ENCODE results near the gene PITPNM3.
A peak's percentile ranks its signal among the peaks of the same experiment; 100 is the strongest.

The PITPNM3 gene

DNA sequence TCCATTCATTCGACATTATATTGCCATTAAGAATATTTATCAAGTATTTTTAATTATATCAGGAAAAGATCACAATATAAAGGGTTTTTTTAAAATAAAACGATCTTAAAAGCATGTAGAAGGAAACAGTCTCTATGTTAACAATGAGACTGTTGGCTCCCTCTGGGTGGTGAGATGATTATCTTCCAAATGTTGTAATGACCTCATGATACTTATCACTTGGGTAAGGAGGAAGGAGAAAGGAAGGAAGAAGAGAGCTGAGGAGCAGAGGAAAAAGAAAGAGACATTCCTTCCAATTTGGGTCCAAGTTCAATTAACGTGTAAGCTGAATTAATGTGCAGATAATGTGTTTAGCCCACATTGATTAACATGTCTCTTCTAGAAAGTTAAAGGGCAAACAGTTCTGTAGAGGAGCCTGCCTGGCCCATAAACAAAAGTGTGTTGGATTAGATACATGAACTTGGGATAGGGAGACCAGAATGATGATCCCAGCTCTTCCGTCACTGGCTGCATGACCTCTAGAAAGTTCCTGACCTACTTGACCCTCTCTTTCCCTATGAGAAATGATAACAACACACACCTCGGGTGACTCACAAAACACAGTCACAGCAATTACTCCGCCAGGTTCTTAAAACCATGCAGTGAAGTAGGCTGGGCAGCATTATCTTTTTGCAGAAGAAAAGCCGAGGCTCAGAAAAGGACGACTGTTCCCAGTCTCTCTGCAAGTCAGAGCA is 80.1 kb downstream of the PITPNM3 start:
- no peak for DNase-seq

DNA sequence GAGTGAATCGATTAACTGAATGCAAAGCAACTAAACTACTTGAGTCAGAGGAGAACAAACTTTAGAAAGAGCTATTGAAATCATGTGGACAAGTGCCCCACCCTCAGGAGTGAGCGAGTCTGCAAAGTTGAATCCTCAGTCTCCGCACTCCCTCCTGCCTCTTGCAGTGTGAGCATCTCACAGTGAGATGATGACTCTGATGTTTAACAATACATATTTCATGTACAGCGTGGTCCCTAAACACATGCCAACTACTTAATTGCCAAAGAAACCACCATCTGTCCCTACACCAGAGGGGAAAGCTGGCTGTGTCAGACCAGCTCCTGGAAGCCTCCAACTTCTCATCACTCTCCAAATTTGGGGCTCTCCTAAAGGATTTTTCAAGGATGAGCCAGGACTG is 80.9 kb downstream of the PITPNM3 start:
- DNase-seq, result no peak

DNA sequence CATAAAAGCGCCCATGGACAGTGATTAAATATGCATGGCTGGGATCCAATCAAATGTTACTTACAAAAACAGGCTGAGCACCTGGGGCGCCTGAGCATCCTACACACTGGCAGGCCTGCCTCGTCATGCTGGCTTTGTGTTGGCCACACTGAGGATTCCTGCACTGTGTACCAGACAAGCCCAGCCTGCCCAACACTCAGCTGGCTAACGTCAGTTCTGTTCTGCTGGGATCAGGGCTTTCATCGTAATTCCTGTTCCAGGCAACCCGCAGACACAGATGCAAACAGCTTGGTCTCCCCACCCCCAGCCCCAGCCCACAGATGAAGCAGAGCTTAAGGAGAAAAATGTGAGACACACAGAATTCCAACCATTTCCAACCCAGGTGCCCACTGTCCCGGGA is 81.4 kb downstream of the PITPNM3 start:
- DNase-seq, result no peak

DNA sequence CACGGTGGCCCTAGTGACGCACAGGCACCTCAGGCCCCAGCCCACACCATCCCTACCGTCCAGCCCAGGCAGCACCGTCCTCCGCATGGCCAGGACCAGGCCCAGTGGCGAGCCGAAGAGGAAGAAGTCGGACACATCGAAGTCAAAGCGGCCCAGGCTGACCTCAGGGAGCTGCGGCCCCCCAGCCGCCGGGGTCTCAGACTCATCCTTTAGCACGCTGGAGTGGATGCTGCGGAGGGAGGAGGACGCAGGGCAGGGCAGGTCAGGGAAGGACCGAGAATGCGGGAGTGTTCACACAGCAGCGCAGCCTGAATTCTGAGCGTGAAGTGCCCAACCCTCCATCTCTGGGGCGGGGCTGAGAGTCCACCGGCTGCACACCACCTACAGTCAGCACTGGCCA is 82.0 kb downstream of the PITPNM3 start:
- DNase-seq, result no peak

DNA sequence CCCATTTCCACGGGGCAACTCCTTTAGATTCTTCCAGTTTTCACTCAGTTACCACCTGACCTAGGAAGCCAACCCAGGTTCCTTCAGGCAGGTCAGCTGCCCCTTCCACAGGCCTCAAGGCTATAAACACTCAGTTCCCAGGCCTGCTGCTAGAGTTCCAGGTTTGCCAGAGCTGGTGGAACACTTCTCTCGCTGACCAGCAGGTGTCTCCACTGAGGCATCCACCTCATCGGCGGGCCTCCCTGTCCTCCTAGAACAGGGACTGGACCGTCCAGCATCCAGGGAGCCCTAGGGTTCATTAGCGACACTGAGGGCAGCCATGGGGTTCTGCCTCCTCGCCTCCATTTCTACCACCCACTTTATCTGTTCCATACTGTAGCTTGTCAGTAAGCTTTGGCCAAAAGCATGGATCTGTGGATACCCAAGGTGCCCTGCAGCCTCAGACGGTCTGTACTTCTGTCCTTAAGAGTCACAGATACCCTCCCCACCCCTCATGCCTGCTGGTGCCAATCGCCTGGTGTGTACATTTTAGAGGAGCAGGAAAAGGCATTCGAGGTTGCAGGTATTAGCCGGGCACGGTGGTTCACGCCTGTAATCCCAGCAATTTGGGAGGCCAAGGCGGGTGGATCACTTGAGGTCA is 83.1 kb downstream of the PITPNM3 start:
- peak; percentile 59 for DNase-seq

DNA sequence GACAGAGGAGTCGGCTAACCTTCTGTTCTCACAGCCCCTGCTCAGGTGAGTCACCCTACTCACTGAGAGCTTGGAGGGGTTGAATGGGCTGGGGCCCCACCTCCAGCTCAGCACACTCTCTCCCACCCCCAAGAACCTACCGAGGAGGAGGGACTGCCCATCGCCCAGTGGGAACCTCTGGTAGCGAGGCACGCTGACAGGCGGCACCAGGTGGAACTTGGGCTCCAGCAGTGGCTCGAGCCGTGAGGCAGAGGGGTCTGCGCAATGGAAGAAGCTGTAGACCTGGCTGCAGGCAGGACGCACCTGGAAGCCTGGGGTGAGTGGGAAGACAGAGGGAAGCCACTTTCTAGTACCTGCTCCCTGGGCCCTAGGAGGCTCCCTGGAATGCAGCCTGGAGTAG is 83.8 kb downstream of the PITPNM3 start:
- DNase-seq, result no peak

DNA sequence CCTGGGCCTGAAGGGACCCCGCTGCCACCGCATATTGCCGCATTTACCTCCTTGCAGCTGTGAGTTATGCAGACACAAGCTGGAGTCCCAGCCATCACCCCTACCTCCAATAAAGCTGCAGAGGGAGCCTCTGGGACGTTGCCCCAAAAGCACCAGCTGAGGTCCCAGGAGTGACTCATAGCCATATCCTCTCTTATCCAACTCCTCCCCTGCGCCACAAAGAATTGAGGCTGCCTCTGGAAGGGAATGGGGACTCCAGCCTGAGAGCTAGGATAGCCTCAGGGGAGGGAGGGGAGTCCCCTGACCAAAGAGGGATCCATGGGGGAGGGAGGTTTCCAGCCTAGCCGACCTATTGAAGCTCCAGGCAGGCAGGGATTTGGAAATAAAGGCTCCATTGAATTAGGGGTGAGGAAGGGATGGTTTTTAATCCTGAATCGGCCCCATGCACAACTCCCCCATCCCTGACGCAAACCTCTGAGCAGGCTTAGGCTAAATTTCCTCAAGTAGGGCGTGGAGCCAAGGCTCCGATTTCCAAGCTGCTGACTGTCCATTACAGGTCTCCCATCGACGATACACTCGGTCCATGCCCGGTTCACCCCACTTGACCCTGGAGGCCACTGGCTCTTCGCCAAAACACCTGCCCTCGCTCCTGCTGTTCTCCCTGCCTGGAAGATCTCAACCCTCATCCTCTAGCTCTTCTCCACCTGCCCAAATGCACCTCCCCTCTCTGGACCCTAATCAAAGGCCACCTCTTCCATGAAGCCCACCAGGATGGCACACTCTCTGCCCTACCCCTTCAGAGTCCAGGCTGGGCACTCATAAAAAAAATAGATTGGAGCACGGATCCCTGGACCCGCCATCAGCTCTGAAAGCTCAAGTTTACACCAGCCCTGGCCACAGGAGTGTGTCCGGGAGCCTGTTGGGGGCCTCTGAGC is 84.6 kb downstream of the PITPNM3 start:
- no peak for DNase-seq

DNA sequence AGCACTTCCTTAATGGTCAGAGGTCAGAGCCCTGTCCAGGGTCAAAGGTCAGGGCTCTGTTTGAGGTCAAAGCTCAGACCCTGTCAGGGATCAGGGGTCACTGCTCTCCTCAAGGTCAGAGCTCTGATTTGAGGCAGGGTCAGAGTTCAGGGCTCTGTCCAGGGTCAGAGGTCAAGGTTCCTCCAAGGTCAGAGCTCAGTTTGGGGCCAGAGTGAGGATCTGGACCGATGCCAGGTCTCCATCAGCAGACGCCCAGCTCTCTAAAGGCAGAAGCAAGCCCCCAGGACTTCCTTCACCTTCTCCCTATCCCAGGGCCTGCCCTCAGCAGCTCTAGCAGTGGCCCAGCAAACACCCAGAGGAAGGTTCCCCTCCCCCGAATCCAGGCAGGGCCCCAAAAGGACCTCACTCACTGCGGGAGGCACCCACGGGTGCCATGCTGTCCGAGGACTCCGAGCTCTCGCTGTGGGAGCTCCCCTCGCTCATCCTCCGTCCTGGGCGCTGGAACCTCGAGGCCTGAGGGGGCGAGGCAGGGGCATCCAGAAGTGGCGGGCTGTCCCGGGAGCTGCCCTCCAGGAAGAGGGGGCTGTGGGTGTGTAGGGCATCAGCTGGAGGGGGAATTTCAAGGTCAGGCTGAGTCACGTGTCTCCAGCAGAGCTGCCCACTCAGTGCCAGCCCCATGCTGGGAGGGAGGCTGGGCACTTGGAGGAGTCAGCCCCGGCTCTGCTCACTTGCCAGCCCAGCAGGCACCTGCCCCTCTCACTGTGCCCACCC is 85.4 kb downstream of the PITPNM3 start:
- no peak for DNase-seq

DNA sequence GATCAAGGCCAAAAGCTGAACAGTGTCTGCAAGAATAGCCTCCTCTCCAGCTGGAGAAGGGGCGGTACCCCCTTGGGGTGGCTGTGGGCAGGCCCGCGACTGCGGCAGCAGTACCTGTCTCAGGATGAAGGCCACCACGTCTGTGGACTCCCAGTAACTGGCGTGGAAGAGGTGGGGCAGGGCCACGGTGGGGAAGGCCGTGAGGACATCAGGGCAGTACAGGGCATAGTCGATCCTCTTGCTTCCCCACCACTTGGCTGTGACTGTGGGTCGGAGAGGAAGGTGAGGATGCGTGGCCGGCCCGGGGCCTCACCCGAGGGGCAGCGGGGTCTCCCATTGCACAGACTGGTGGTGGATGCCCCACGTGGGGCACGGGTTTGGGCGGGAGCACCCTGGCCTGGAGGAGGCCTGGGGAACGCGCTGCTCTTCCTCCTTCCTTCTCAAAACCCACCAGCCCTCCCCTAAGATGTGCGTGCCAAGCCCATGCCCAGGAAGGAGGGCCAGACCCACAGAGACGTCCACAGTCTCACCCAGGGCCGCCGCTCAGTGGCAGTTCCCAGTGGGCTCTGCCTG is 86.1 kb downstream of the PITPNM3 start:
- no peak for DNase-seq

DNA sequence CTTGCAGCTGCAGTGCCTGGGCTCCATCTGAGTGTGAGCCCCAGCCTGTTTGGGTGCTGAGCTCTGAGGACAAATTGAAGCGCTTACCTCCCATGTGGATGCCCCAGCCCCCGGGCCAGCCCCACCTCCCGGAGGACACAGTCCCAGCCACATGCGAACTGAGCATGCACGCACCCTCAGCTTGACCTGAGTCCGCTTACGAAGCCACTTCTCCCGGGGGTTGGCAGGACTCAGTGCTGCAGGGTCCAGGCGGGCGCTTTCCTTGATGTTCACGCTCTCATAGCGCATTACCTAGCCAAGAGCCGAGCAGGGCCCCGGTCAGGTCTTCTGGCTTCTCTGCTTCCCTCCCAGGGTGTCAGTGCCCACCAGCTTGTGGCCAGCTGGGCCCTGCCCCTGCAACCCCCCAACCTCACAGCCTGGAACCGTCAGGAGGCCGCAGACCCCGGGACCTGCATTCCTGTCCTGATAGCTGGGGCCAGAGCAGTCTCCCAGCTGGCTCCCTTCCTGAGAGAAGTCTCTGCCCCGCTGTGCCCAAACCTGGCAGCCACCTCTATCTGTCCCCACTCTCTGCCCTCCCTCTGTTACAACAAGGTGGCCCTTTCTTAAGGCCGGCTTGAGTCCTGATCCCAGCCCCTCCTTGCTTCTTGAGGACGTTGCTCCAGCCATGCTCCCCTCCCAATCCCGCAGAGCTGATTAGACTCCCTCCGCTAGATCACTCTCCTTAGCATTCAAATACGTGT is 88.1 kb downstream of the PITPNM3 start:
- no peak for DNase-seq

DNA sequence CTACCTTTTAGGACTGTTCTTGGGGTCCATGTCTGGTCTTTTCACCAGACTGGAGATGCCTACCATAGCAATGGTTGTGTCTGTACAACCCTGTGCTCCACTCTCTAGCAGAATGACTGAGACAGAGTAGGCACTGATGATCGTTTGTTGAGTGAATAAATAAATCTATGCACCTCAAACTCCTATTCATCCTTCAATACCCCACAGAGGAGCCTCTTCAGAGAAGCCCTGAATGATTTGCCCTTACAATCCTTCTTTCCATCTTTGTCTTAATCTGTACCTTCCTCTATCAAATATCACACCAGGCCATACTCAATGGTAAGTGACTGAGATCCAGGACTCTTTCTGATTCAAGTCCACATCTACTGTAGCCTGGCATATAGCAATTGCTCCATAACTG is 88.8 kb downstream of the PITPNM3 start:
- no peak for DNase-seq

DNA sequence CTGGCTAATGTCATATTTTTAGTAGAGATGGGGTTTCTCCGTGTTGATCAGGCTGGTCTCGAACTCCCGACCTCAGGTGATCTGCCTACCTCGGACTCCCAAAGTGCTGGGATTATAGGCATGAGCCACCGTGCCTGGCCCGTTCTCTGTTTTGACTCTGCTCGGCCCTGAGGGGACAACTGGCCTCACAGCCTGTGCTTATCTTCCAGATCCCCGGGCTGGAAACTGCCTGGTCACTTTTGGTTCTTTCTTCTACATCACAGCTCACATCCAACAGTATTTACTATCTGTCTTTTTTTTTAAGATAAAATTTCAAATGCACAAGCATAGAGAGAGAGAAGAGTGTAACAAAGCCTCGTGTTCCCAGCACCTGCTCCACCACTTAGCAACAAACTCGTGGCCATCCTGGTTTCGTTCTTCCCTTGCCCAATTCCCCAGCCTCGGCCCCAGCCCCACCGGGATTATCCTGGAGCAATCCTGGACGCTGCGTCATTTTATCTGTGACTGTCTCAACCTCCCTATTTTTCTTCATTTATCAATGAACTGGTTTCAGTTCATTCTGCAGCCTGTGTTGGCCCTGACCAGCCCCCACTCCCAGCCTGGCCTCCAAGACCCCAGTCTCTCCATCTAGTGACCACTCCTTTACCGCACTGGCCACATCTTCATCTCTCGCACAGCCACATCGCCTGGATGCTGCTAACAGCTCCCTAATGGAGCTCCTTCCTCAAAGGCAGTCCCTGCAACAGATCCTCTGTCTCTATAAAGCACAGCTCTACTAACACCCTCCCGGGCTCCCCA is 91.0 kb downstream of the PITPNM3 start:
- no peak for DNase-seq

DNA sequence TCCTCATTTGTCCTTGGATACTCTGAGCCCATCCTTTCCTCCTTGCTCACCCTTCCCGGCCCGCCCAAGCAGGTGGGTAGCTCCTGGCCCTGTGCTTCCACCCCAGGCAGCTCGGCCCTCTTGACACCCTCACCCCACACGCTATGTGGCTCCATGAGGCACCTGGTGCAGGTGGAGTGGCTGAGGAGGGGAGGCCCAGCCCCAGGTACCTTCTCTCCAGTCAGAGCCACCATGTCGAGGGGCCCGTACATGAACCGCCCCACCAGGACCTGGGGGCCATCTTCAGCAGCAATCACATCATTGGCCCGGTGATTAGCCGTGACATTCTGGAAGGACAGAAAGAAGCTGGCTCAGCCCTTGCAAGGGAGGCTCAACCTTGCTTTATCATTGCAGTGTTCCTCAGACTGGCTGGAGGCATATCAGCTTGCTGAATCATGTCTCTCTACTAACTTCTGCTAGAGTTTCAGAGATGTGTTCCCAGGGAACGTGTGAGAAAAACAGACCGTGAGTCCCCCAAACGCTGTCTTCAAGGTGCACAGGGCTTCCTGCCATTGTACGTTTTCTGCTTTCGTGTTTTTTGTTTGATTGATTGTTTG is 91.8 kb downstream of the PITPNM3 start:
- DNase-seq, result no peak

DNA sequence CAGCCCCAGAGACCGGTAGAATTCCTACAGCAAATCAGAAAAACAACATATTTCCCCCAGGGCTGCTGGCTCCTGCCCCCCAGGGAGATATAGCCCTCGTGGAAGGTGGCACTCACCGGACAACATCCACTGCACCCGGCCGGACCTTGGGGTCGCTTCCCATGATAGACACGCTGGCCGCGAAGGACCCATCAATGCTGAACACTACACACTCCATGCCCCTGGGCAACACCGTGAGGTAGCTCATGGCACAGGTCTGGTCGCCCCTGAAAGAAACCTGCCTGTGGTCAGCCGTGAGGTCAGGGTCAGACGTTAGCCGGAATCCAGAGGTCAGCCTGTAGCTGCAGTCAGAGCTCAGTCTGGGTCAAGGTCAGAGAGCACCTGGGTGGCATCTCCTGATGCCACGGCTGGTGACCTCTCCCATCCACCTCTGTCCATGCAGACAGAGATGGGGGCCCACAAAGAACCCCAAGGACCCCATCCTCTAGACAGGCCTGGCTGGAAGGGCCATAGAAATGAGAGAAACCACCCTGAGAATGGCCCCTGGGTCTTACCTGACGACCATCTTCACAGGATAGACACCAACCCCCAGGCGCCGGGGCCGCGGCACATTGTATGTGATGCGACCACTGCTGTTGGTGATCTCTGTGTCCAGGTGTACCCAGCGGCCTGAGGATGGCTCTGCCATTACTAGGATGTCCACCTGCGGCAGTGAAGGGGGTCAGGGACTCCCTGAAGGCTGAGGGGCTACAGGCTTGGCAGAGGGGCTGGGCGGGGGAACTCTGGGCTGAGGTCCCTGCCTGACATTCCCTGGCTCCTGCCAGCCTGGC is 92.5 kb downstream of the PITPNM3 start:
- no peak for DNase-seq

DNA sequence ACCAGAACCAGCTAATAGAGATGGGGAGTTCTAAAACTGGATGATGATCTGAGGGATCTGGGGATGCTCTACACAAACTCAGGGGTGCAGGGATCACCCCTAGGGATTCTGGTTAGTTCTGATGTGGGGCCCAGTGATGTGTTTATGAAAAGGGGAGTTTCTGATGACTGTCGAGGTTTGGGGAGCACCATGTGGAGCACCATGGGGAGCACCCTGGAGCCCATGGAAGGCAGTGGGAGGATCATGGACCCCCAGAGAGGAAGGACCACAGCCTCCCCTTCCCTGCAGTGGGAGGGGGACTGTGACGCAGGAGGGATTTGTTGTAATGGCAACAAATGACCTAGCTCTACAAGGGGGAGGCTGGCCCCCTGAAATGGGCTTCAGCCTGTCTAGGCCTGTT is 93.7 kb downstream of the PITPNM3 start:
- no peak for DNase-seq

DNA sequence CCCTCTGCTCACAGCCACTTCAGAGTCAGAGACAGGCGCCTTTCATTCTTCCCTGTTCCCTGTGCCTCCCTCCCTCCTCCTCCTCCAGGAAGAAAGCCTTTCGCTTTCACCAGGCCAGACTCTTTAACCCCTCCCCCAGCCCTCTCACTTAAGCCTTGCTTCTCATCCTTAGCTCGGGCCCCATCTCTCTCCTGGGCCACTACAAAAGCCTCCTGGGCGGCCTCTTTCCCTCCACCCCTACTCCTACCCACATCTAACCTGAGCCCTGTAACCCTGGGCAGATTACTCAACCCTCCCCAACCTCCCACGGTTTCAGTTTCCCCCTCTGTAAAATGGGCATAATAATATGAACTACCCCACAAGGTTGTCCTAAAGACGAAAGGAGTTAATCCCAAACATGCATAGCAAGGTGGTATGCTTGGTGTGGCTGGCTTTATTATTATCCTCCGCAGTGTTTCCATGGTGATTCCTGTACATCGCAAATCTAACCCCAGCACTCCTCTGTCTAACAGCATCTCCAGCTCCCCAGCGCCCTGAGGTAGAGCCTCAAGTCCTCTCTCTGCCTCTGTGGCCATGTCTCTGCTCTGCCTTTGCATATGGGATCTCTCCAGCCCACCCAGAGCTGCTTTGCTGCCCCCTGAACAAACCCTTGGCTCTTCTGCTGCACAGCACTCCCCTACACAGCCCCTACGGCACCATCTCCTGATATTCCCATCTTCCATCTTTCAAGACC is 94.4 kb downstream of the PITPNM3 start:
- DNase-seq, result no peak

DNA sequence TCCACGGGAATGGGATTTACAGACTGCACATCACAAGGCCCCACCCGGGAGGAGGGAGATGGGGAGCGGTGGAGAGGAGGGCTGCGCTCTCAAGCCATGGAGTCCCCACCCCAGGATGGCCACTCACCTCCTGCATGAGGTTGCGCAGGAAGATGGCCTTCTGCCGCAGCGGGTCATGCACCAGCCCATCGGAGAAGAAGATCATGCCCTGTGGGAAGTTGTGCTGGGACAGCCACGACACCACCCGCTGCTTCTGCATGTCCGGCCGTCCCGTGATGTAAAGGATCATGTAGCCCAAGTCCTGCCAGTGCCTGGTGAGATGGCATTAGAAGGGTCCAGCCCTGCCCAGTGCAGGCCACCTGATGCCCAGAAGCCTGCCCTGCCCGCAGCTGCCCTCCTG is 95.1 kb downstream of the PITPNM3 start:
- no peak for DNase-seq

DNA sequence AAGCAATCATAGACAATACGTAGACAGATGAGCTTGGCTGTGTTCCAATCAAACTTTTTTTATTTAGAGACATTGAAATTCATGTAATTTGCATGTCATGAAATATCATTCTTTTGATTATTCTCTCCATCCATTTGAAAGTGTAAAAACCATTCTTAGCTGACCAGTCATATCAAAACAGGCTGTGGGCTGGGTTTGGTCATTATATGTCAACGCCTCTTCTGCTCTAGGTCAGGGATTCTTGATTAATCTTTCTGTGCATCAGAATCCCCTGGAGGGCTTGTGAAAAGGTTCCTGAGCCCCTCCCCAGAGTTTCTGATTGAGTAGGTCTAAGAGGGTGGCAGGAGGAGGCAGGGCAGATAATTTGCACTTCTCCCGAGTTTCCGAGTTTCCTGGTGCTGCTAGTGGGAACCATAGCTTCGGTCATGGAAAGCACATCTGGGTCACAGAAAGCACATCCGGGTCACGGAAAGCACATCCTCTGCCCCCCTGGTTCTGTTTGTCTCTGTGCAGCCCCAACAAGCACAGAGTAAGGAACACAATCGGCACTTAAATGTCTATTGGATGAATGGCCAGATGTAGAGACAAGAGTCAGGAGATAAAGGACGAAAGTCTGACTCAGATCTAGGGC is 95.7 kb downstream of the PITPNM3 start:
- DNase-seq, result no peak
